Stomach smooth muscle (tissue), 2 donors: ENCODE results near the gene ANKRD13C.
"Not testable (repeated sequence)": the region's sequence is repeated elsewhere in the genome, so short reads cannot be mapped to it uniquely, and the experiment has no call there.

Experiments used
- H3K27ac ChIP-seq: one replicate; pipeline ENCODE4 v1.7.0; 2013; ENCODE audit warnings: mild to moderate bottlenecking, low read length, inconsistent platforms
- H3K27me3 ChIP-seq, 2 donors: one replicate each; pipeline ENCODE4 v1.7.0; 2013; ENCODE audit warnings: low read length in 2 of 2; ENCODE audit not compliant: insufficient read depth in 2 of 2, control insufficient read depth in 1 of 2
- H3K36me3 ChIP-seq, 2 donors: one replicate each; pipeline ENCODE4 v1.7.0; 2013; ENCODE audit warnings: low read length in 2 of 2; ENCODE audit not compliant: control insufficient read depth in 2 of 2, insufficient read depth in 2 of 2
- H3K4me1 ChIP-seq: one replicate; pipeline ENCODE4 v1.7.0; 2013; ENCODE audit warnings: low read length; ENCODE audit not compliant: control insufficient read depth, insufficient read depth
- H3K4me3 ChIP-seq, 2 donors: one replicate each; pipeline ENCODE4 v1.7.0; 2013; ENCODE audit warnings: low read length in 2 of 2
- H3K9ac ChIP-seq, 2 donors: one replicate each; pipeline ENCODE4 v1.7.0; 2013; ENCODE audit warnings: low read length in 2 of 2, mild to moderate bottlenecking in 1 of 2
- H3K9me3 ChIP-seq, 2 donors: one replicate each; pipeline ENCODE4 v1.7.0; 2013; ENCODE audit warnings: low read length in 2 of 2; ENCODE audit not compliant: control insufficient read depth in 2 of 2
- donor health status: healthy.
- donor health status: Pancreatic carcinoma.

The ANKRD13C gene

DNA sequence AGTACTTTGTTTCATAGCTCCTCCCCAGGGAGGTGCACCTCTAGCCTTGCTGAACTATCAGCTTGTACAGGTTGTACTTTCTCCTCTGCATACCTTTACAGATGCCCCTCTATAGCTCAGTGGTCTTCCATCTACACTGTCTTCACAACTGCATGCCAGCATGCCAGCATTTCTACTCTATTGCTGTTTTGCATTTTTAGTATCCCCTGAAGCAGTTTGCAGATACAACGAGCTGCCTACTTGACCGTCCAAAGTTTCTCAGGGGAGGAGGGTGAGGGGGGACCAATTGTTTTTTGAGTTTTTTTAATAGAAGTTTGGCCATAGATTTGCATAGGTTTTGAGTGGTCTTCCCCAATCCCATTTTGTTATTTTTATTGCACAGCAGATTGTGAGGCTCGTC is 29.0 kb upstream of the ANKRD13C start:
- no peak overlapping the region for H3K9ac ChIP-seq
- H3K4me3 ChIP-seq: no peak overlapping the region
- H3K27me3 ChIP-seq: no peaks in the 10 kb centered on the region
- no peaks in the 10 kb centered on the region for H3K36me3 ChIP-seq
- H3K9me3 ChIP-seq: no peaks in the 10 kb centered on the region
- no peaks in the 10 kb centered on the region for H3K4me1 ChIP-seq
- H3K27ac ChIP-seq: no peak overlapping the region

DNA sequence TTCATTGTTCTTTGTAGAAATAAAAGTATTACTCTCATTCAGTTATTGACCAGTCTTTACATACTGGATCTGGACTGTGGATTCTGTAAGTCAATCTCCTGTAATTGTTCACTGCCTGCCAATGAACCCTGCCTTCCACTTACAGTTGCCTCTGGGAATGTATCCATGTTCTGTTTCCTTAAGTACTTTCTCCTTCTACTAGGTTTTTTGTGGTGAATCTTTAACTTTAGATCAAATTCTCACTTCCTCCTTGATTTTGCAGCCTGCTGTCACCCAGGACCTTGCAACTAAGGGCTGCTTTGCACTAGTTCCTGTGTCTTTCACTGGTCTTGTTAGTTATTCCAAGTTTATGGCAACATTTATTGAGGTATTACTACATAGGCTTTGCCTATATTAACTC is 28.2 kb upstream of the ANKRD13C start:
- Histone ChIP-seq H3K36me3 (no peaks in the 10 kb centered on the region), H3K9me3 (no peaks in the 10 kb centered on the region), H3K27ac (no peak overlapping the region), H3K4me3 (no peak overlapping the region), H3K27me3 (no peaks in the 10 kb centered on the region), H3K4me1 (no peaks in the 10 kb centered on the region), H3K9ac (no peak overlapping the region)

GRCh38 chr1:70376196-70376595 is 21.7 kb upstream of the ANKRD13C start:
- no peaks in the 10 kb centered on the region for H3K27me3 ChIP-seq
- H3K4me3 ChIP-seq: no peak overlapping the region
- H3K36me3 ChIP-seq: no peaks in the 10 kb centered on the region
- H3K27ac ChIP-seq: no peak overlapping the region
- H3K4me1 ChIP-seq: no peaks in the 10 kb centered on the region
- H3K9ac ChIP-seq: no peak overlapping the region
- H3K9me3 ChIP-seq: no peaks in the 10 kb centered on the region

- not testable (repeated sequence) for H3K36me3 ChIP-seq
These were observed 19.1 kb upstream of the ANKRD13C start for GRCh38 chr1:70373580-70373979.

DNA sequence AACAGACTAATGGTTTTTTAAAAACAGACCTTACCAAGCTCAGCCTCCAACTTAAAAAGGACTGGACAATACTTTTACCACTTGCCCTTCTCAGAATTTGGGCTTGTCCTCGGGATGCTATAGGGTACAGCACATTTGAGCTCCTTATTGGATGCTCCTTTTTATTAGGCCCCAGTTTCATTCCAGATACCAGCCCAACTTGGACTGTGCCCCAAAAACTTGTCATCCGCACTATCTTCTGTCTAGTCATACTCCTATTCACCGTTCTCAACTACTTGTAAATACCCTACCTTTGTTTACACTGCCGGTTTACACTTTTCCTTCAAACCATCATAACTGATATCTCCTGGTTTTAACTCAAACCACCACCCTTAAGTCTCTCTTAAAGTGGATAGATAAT is 17.9 kb upstream of the ANKRD13C start:
- Histone ChIP-seq H3K36me3 (no peaks in the 10 kb centered on the region), H3K4me3 (no peak overlapping the region), H3K9me3 (no peaks in the 10 kb centered on the region), H3K27ac (no peak overlapping the region), H3K27me3 (no peaks in the 10 kb centered on the region), H3K4me1 (no peaks in the 10 kb centered on the region), H3K9ac (no peak overlapping the region)

More at GRCh38 chr1:70373580-70373979, 19.1 kb upstream of the ANKRD13C start:
- not testable (repeated sequence) for H3K9me3 ChIP-seq, H3K4me3 ChIP-seq, H3K9ac ChIP-seq, H3K4me1 ChIP-seq, H3K27me3 ChIP-seq, H3K27ac ChIP-seq

- not testable (repeated sequence) for H3K4me3 ChIP-seq, H3K9me3 ChIP-seq
These were observed 17.1 kb upstream of the ANKRD13C start for GRCh38 chr1:70371586-70371985.

DNA sequence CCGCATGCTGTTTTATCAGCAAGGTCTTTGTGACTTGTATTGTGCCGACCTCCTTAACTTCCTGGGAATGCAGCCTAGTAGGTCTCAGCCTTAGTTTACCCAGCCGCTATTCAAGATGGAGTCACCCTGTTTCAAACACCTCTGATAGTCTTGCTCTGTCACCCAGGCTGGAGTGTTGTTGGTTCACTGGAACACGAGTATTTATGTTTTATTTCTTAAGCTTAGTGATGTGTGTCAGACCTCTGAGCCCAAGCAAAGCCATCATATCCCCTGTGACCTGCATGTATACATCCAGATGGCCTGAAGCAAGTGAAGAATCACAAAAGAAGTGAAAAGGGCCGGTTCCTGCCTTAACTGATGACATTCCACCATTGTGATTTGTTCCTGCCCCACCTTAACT is 12.9 kb upstream of the ANKRD13C start:
- not testable (repeated sequence) for H3K9ac ChIP-seq, H3K36me3 ChIP-seq, H3K4me1 ChIP-seq, H3K4me3 ChIP-seq, H3K27me3 ChIP-seq, H3K9me3 ChIP-seq, H3K27ac ChIP-seq

More at GRCh38 chr1:70371586-70371985, 17.1 kb upstream of the ANKRD13C start:
- not testable (repeated sequence) for H3K27me3 ChIP-seq, H3K4me1 ChIP-seq, H3K27ac ChIP-seq, H3K36me3 ChIP-seq, H3K9ac ChIP-seq

DNA sequence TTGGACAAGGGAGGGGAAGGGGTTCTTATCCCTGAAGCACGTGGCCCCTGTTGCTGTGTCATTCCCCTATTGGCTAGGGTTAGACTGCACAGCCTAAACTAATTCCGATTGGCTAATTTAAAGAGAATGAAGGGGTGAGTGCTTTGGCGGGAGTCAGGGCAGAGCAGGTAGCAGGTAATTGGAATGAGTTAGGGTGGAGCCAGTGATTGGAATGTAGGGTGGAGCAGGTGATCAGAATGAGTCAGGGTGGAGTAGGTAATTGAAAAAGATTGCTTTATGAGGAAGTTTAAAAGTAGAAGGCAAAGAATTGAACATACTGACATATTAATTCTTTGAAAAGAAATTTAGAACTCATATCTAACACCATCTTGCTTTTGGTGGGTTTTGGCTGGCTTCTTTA is 12.5 kb upstream of the ANKRD13C start:
- not testable (repeated sequence) for H3K4me3 ChIP-seq, H3K4me1 ChIP-seq, H3K27me3 ChIP-seq, H3K9ac ChIP-seq, H3K27ac ChIP-seq, H3K36me3 ChIP-seq, H3K9me3 ChIP-seq

DNA sequence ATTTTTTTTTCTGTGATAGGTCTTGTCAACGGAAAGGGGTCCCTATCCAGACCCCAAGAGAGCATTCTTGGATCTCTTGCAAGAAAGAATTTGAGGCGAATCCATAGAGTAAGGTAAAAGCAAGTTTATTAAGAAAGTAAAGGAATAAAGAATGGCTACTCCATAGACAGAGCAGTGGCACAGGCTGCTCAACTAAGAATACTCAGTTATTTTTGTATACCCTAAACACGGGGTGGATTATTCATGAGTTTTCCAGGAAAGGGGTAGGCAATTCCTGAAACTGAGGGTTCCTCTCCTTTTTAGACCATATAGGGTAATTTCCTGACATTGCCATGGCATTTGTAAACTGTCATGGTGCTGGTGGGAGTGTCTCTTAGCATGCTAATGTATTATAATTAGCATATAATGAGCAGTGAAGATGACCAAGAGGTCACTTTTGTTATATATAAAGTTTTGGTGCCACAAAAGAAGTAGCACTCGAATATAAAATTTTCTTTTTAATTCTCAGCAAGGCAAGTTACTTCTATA is 12.0 kb upstream of the ANKRD13C start:
- not testable (repeated sequence) for H3K27ac ChIP-seq, H3K9me3 ChIP-seq, H3K4me3 ChIP-seq, H3K4me1 ChIP-seq, H3K9ac ChIP-seq, H3K27me3 ChIP-seq, H3K36me3 ChIP-seq

DNA sequence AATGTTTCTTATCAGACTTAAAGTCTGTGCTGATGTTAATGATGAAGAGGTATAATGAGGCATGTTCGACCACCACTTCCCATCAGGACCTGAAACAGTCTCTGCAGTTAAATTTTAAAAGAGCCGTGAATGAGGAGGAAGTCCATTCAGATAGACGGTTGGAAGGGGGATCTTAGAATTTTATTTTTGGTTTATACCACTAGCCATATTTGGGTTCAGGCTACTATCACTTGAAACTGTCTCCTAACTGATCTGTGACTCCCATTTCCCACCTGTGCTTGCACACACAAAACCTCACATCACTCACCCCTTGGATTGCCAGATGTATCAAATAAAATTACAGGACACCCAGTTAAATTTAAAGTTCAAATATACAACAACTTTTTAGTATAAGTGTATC is 9.9 kb upstream of the ANKRD13C start:
- Histone ChIP-seq H3K36me3 (peaks cover 0 to 4% of the 10 kb centered on the region in 2 donors), H3K9ac (no peak overlapping the region), H3K27ac (no peak overlapping the region), H3K4me3 (no peak overlapping the region), H3K27me3 (no peaks in the 10 kb centered on the region), H3K9me3 (no peaks in the 10 kb centered on the region), H3K4me1 (no peaks in the 10 kb centered on the region)

- H3K9ac ChIP-seq: no peak overlapping the region
- H3K36me3 ChIP-seq: peaks cover 0 to 4% of the 10 kb centered on the region in 2 donors
- no peaks in the 10 kb centered on the region for H3K27me3 ChIP-seq
- no peaks in the 10 kb centered on the region for H3K9me3 ChIP-seq
- H3K4me1 ChIP-seq: no peaks in the 10 kb centered on the region
- H3K4me3 ChIP-seq: no peak overlapping the region
- no peak overlapping the region for H3K27ac ChIP-seq
These were observed 7.3 kb upstream of the ANKRD13C start for GRCh38 chr1:70361727-70362398.
